AG04449 (cell line): Measurements from ENCODE around the gene HILPDA.
"Not testable (repeated sequence)": the region's sequence is repeated elsewhere in the genome, so short reads cannot be mapped to it uniquely, and the experiment has no call there.

Experiments used
- CTCF ChIA-PET: fragments of 350-600 bp; formaldehyde crosslinking; extraction: SDS; loops from one replicate; lab custom pipeline; 2021; ENCODE audit warnings: antibody characterized with exemption; lab: Yijun Ruan, JAX
- POLR2A ChIA-PET: fragments of 400-600, 350-600 bp; formaldehyde crosslinking; extraction: SDS; loops from one replicate; lab custom pipeline; 2020; ENCODE audit warnings: antibody characterized with exemption, inconsistent platforms; lab: Yijun Ruan, JAX
- DNase-seq: peaks from one replicate; pipeline ENCODE4 v3.0.0-alpha.2; 2010; ENCODE audit warnings: low read depth, low spot score
- H3K4me3 ChIP-seq: 2 replicates; pipeline ENCODE4 v1.5.1; 2011; ENCODE audit warnings: low read depth, mild to moderate bottlenecking, control low read depth, low read length
- CTCF ChIP-seq: IDR thresholded peaks from one replicate; pipeline ENCODE4 v1.5.1; 2011; ENCODE audit warnings: mild to moderate bottlenecking, moderate library complexity, low read length, control low read depth, inconsistent platforms; ENCODE audit not compliant: insufficient read depth; ENCODE audit errors: missing control alignments

Gene HILPDA

GRCh38 chr7:128453836-128454804 is 1.6 kb upstream of the HILPDA start:
- no peak for TF ChIP-seq CTCF

GRCh38 chr7:128454808-128455542 is 703 bp upstream of the HILPDA start:
- ChIA-PET CTCF (interaction anchor here (0.9 to 7.8 kb wide), 7 partner anchors 14 to 107 kb away, joined by 3 to 275 read pairs (median 5); no protein-coding TSS in a partner anchor), POLR2A (interaction anchor here (0.6 to 1.4 kb wide), 7 partner anchors 11 to 111 kb away, joined by 3 to 6 read pairs (median 3); partner anchors contain the start of genes IMPDH1 and RBM28)
- no peak for TF ChIP-seq CTCF
- DNase-seq, result no peak
- H3K4me3 ChIP-seq, result peak overlapping the region; percentile 99

More at GRCh38 chr7:128453836-128454804, 1.6 kb upstream of the HILPDA start:
- POLR2A ChIA-PET, result interaction anchor here (0.6 to 1.4 kb wide), 4 partner anchors 10 to 27 kb away, joined by 3 to 6 read pairs (median 4); no protein-coding TSS in a partner anchor
- H3K4me3 ChIP-seq, result peak overlapping the region; percentile 23
- CTCF ChIA-PET, result interaction anchor here (1.2 to 7.8 kb wide), 6 partner anchors 10 to 106 kb away, joined by 3 to 275 read pairs (median 6); no protein-coding TSS in a partner anchor
- peak; percentile 55 for DNase-seq

DNA sequence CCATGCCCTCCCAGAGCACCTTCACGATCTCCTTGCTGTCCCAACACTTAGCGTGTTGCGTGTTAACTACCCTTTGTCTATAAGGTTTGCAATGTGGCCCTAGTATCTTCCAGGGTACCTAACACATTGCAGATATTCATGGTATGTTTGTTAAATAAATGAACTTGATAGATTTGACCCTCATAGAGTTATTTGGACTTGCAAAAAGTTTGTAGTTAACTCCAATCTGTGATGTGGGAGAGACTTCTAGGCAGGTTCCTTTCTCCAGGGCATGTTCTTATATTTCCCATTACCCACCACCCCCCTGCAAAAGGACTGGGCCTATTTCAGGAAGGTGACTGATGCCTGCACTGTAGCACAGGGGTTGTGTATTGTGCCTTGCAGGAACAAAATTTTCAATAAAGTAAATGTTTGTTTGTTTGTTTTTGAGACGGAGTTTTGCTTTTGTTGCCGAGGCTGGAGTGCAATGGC is 612 bp downstream of the HILPDA start:
- ChIA-PET POLR2A (interaction anchor here (0.9 to 1.2 kb wide), 2 partner anchors 24 to 46 kb away, joined by 3 to 4 read pairs; partner anchors contain the start of gene IMPDH1), CTCF (interaction anchor here (3.1 to 7.8 kb wide), 2 partner anchors 27 to 57 kb away, joined by 14 to 275 read pairs; no protein-coding TSS in a partner anchor)
- DNase-seq, result no peak
- peak overlapping the region; percentile 99 for H3K4me3 ChIP-seq
- TF ChIP-seq CTCF, result no peak

- POLR2A ChIA-PET, DNase-seq: not testable (repeated sequence)
- CTCF ChIA-PET, result interaction anchor here (0.9 to 7.8 kb wide), 8 partner anchors 9 to 99 kb away, joined by 3 to 275 read pairs (median 3); no protein-coding TSS in a partner anchor
- peak overlapping the region; percentile 99 for H3K4me3 ChIP-seq
Observed at GRCh38 chr7:128457385-128457784, 1.7 kb downstream of the HILPDA start.

DNA sequence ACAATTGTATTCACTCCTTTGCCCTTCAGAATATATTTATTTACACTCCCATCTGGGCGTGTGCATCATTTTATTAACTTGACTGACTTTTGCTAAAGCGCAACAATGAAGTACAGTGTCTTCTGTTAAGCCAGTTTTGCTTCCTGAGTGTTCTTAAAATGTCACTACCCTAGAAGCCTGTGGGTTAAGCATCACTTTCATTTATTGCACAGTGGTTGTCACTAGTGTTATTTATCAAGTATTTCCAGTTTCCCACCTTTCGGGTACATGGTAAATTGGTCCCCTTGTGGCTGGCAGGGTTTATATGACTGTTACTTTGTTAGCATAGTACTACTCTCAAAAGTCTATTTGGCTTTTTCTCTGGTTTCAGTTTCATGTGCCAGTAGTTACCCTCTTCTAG is 3.3 kb downstream of the HILPDA start:
- no peak overlapping the region for H3K4me3 ChIP-seq
- TF ChIP-seq CTCF, result no peak
- no peak for DNase-seq
- ChIA-PET POLR2A (no interaction called here), CTCF (interaction anchor here (3.0 to 5.3 kb wide), 10 partner anchors 11 to 111 kb away, joined by 12 to 569 read pairs (median 31); partner anchors contain the start of gene METTL2B)

DNA sequence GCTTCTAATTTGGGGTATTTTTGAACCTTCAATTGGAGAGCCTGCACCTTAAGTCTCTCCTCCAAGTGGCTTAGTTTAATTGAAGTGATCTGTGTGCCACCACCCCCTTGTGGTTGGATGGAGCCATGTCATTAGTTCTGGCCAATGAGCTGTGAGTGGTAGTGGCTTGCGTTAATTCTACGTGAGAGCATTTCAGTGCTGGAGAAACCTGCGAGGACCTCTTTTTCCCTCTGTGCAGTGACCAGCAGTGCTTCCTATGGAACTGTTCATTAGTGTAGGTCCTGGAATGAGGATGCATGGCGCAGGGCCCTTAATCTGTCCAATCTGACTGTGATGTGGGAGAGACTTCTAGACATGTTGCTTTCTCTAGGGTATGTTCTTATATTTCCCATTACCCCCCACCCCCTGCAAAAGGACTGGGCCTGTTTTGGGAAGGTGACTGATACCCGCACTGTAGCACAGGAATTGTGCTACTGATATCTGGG is 3.8 kb downstream of the HILPDA start:
- POLR2A ChIA-PET, result interaction anchor here (0.6 kb wide), 2 partner anchors 9 to 15 kb away, joined by 3 read pairs; no protein-coding TSS in a partner anchor
- no peak overlapping the region for H3K4me3 ChIP-seq
- CTCF ChIA-PET, result interaction anchor here (0.7 to 5.3 kb wide), 18 partner anchors 8 to 423 kb away, joined by 3 to 569 read pairs (median 20); partner anchors contain the start of gene METTL2B
- TF ChIP-seq CTCF, result peak; percentile 74
- DNase-seq, result no peak
